Measurements from ENCODE around the gene CPE.

Gene CPE

GRCh38 chr4:165502916-165503907 is 124.4 kb downstream of the CPE start:
- Histone ChIP-seq H3K4me1 (ENCODE audit: control insufficient read depth, low read depth, low read length) (no peaks in the 10 kb centered on the region), H3K27me3 (ENCODE audit: control insufficient read depth, insufficient read depth, low read length) (no peaks in the 10 kb centered on the region), H3K9me3 (ENCODE audit: control insufficient read depth, low read depth, low read length) (no peaks in the 10 kb centered on the region), H3K9ac (ENCODE audit: low read length) (no peak overlapping the region), H3K36me3 (ENCODE audit: control insufficient read depth, low read depth, low read length) (no peaks in the 10 kb centered on the region), H3K4me3 (ENCODE audit: low read length) (no peak overlapping the region), H3K27ac (ENCODE audit: low read length) (no peak overlapping the region)

GRCh38 chr4:165504184-165504583 is 125.4 kb downstream of the CPE start:
- H3K4me3 ChIP-seq (ENCODE audit: low read length), result no peak overlapping the region
- no peaks in the 10 kb centered on the region for H3K27me3 ChIP-seq (ENCODE audit: control insufficient read depth, insufficient read depth, low read length)
- H3K9me3 ChIP-seq (ENCODE audit: control insufficient read depth, low read depth, low read length), result no peaks in the 10 kb centered on the region
- H3K4me1 ChIP-seq (ENCODE audit: control insufficient read depth, low read depth, low read length), result no peaks in the 10 kb centered on the region
- no peak overlapping the region for H3K27ac ChIP-seq (ENCODE audit: low read length)
- no peaks in the 10 kb centered on the region for H3K36me3 ChIP-seq (ENCODE audit: control insufficient read depth, low read depth, low read length)
- no peak overlapping the region for H3K9ac ChIP-seq (ENCODE audit: low read length)

- Histone ChIP-seq H3K36me3 (ENCODE audit: control insufficient read depth, low read depth, low read length) (no peaks in the 10 kb centered on the region), H3K9ac (ENCODE audit: low read length) (no peak overlapping the region), H3K27me3 (ENCODE audit: control insufficient read depth, insufficient read depth, low read length) (no peaks in the 10 kb centered on the region), H3K27ac (ENCODE audit: low read length) (no peak overlapping the region), H3K4me1 (ENCODE audit: control insufficient read depth, low read depth, low read length) (no peaks in the 10 kb centered on the region), H3K9me3 (ENCODE audit: control insufficient read depth, low read depth, low read length) (no peaks in the 10 kb centered on the region), H3K4me3 (ENCODE audit: low read length) (no peak overlapping the region)
Observed at GRCh38 chr4:165505958-165506837, 127.4 kb downstream of the CPE start.

GRCh38 chr4:165506849-165507248 is 128.0 kb downstream of the CPE start:
- Histone ChIP-seq H3K36me3 (ENCODE audit: control insufficient read depth, low read depth, low read length) (no peaks in the 10 kb centered on the region), H3K9me3 (ENCODE audit: control insufficient read depth, low read depth, low read length) (no peaks in the 10 kb centered on the region), H3K4me1 (ENCODE audit: control insufficient read depth, low read depth, low read length) (no peaks in the 10 kb centered on the region), H3K27ac (ENCODE audit: low read length) (no peak overlapping the region), H3K4me3 (ENCODE audit: low read length) (no peak overlapping the region), H3K27me3 (ENCODE audit: control insufficient read depth, insufficient read depth, low read length) (no peaks in the 10 kb centered on the region), H3K9ac (ENCODE audit: low read length) (no peak overlapping the region)

- Histone ChIP-seq H3K27me3 (ENCODE audit: control insufficient read depth, insufficient read depth, low read length) (no peaks in the 10 kb centered on the region), H3K9ac (ENCODE audit: low read length) (no peak overlapping the region), H3K36me3 (ENCODE audit: control insufficient read depth, low read depth, low read length) (no peaks in the 10 kb centered on the region), H3K4me3 (ENCODE audit: low read length) (no peak overlapping the region), H3K4me1 (ENCODE audit: control insufficient read depth, low read depth, low read length) (no peaks in the 10 kb centered on the region), H3K9me3 (ENCODE audit: control insufficient read depth, low read depth, low read length) (no peaks in the 10 kb centered on the region), H3K27ac (ENCODE audit: low read length) (no peak overlapping the region)
Observed at GRCh38 chr4:165507381-165507780, 128.6 kb downstream of the CPE start.

- Histone ChIP-seq H3K4me1 (ENCODE audit: control insufficient read depth, low read depth, low read length) (no peaks in the 10 kb centered on the region), H3K4me3 (ENCODE audit: low read length) (no peak overlapping the region), H3K36me3 (ENCODE audit: control insufficient read depth, low read depth, low read length) (no peaks in the 10 kb centered on the region), H3K9me3 (ENCODE audit: control insufficient read depth, low read depth, low read length) (no peaks in the 10 kb centered on the region), H3K27ac (ENCODE audit: low read length) (no peak overlapping the region), H3K27me3 (ENCODE audit: control insufficient read depth, insufficient read depth, low read length) (no peaks in the 10 kb centered on the region), H3K9ac (ENCODE audit: low read length) (no peak overlapping the region)
Observed at GRCh38 chr4:165508372-165509120, 129.7 kb downstream of the CPE start.

GRCh38 chr4:165512424-165512823 is 133.6 kb downstream of the CPE start:
- H3K9me3 ChIP-seq (ENCODE audit: control insufficient read depth, low read depth, low read length), result no peaks in the 10 kb centered on the region
- no peaks in the 10 kb centered on the region for H3K36me3 ChIP-seq (ENCODE audit: control insufficient read depth, low read depth, low read length)
- H3K4me1 ChIP-seq (ENCODE audit: control insufficient read depth, low read depth, low read length), result no peaks in the 10 kb centered on the region
- H3K27me3 ChIP-seq (ENCODE audit: control insufficient read depth, insufficient read depth, low read length), result no peaks in the 10 kb centered on the region
- H3K4me3 ChIP-seq (ENCODE audit: low read length), result no peak overlapping the region
- no peak overlapping the region for H3K27ac ChIP-seq (ENCODE audit: low read length)
- no peak overlapping the region for H3K9ac ChIP-seq (ENCODE audit: low read length)

GRCh38 chr4:165514739-165515138 is 135.9 kb downstream of the CPE start:
- H3K9me3 ChIP-seq (ENCODE audit: control insufficient read depth, low read depth, low read length), result no peaks in the 10 kb centered on the region
- H3K27me3 ChIP-seq (ENCODE audit: control insufficient read depth, insufficient read depth, low read length), result no peaks in the 10 kb centered on the region
- no peaks in the 10 kb centered on the region for H3K4me1 ChIP-seq (ENCODE audit: control insufficient read depth, low read depth, low read length)
- H3K27ac ChIP-seq (ENCODE audit: low read length), result no peak overlapping the region
- H3K36me3 ChIP-seq (ENCODE audit: control insufficient read depth, low read depth, low read length), result no peaks in the 10 kb centered on the region
- H3K9ac ChIP-seq (ENCODE audit: low read length), result no peak overlapping the region
- no peak overlapping the region for H3K4me3 ChIP-seq (ENCODE audit: low read length)

GRCh38 chr4:165515201-165515600 is 136.4 kb downstream of the CPE start:
- H3K27ac ChIP-seq (ENCODE audit: low read length), result no peak overlapping the region
- H3K4me3 ChIP-seq (ENCODE audit: low read length), result no peak overlapping the region
- no peaks in the 10 kb centered on the region for H3K27me3 ChIP-seq (ENCODE audit: control insufficient read depth, insufficient read depth, low read length)
- H3K36me3 ChIP-seq (ENCODE audit: control insufficient read depth, low read depth, low read length), result no peaks in the 10 kb centered on the region
- H3K9ac ChIP-seq (ENCODE audit: low read length), result no peak overlapping the region
- no peaks in the 10 kb centered on the region for H3K9me3 ChIP-seq (ENCODE audit: control insufficient read depth, low read depth, low read length)
- H3K4me1 ChIP-seq (ENCODE audit: control insufficient read depth, low read depth, low read length), result no peaks in the 10 kb centered on the region

- Histone ChIP-seq H3K4me3 (ENCODE audit: low read length) (no peak overlapping the region), H3K27ac (ENCODE audit: low read length) (no peak overlapping the region), H3K36me3 (ENCODE audit: control insufficient read depth, low read depth, low read length) (no peaks in the 10 kb centered on the region), H3K9ac (ENCODE audit: low read length) (no peak overlapping the region), H3K27me3 (ENCODE audit: control insufficient read depth, insufficient read depth, low read length) (no peaks in the 10 kb centered on the region), H3K4me1 (ENCODE audit: control insufficient read depth, low read depth, low read length) (no peaks in the 10 kb centered on the region), H3K9me3 (ENCODE audit: control insufficient read depth, low read depth, low read length) (no peaks in the 10 kb centered on the region)
Observed at GRCh38 chr4:165516281-165516833, 137.5 kb downstream of the CPE start.

- no peak overlapping the region for H3K27ac ChIP-seq (ENCODE audit: low read length)
- no peaks in the 10 kb centered on the region for H3K9me3 ChIP-seq (ENCODE audit: control insufficient read depth, low read depth, low read length)
- H3K9ac ChIP-seq (ENCODE audit: low read length), result no peak overlapping the region
Observed at GRCh38 chr4:165517216-165517615, 138.4 kb downstream of the CPE start.

More at GRCh38 chr4:165517216-165517615, 138.4 kb downstream of the CPE start:
- Histone ChIP-seq H3K4me1 (ENCODE audit: control insufficient read depth, low read depth, low read length) (no peaks in the 10 kb centered on the region), H3K36me3 (ENCODE audit: control insufficient read depth, low read depth, low read length) (no peaks in the 10 kb centered on the region), H3K27me3 (ENCODE audit: control insufficient read depth, insufficient read depth, low read length) (no peaks in the 10 kb centered on the region), H3K4me3 (ENCODE audit: low read length) (no peak overlapping the region)

Data from iPS-18a (cell line).